Measurements from ENCODE around the gene SPIRE1.

DNA sequence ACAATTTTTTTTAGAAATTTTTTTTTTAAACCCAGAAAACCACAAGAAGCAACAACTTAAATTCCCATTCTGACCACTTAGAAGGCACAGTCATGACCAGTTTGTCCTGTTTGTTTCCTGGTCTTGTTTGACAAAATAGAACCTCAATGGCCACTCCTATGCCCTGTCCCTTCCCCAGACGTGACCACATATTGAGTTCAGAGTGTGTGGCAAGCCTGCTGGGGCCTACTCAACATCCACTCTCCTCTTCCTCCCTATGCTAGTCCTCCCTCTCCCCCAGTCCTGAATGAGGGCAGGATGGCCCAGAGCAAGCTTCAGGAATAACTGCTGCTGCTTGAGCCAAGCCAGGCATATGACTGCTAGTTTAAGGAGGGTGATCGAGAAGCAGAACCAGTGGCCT lies 160.6 kb downstream of the SPIRE1 start:
- TF ChIP-seq ZFP30 (CRISPR knock-in tag; IDR thresholded peaks at IDR 0.05): no peak
- TF ChIP-seq CSDC2 (CRISPR knock-in tag; IDR thresholded peaks at IDR 0.05): no peak
- TF ChIP-seq PPARA (CRISPR knock-in tag; IDR thresholded peaks at IDR 0.05; ENCODE audit: borderline replicate concordance): no peak
- TF ChIP-seq ZC3H10 (CRISPR knock-in tag; IDR thresholded peaks at IDR 0.05): no peak
- TF ChIP-seq, protein P1, sequence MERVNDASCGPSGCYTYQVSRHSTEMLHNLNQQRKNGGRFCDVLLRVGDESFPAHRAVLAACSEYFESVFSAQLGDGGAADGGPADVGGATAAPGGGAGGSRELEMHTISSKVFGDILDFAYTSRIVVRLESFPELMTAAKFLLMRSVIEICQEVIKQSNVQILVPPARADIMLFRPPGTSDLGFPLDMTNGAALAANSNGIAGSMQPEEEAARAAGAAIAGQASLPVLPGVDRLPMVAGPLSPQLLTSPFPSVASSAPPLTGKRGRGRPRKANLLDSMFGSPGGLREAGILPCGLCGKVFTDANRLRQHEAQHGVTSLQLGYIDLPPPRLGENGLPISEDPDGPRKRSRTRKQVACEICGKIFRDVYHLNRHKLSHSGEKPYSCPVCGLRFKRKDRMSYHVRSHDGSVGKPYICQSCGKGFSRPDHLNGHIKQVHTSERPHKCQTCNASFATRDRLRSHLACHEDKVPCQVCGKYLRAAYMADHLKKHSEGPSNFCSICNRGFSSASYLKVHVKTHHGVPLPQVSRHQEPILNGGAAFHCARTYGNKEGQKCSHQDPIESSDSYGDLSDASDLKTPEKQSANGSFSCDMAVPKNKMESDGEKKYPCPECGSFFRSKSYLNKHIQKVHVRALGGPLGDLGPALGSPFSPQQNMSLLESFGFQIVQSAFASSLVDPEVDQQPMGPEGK (CRISPR knock-in tag; IDR thresholded peaks at IDR 0.05; ENCODE audit: borderline replicate concordance): no peak
- no peak for TF ChIP-seq ESRRG (CRISPR knock-in tag; IDR thresholded peaks at IDR 0.05)
- TF ChIP-seq ISL1 (CRISPR knock-in tag; IDR thresholded peaks at IDR 0.05): no peak
- TF ChIP-seq, protein P2, sequence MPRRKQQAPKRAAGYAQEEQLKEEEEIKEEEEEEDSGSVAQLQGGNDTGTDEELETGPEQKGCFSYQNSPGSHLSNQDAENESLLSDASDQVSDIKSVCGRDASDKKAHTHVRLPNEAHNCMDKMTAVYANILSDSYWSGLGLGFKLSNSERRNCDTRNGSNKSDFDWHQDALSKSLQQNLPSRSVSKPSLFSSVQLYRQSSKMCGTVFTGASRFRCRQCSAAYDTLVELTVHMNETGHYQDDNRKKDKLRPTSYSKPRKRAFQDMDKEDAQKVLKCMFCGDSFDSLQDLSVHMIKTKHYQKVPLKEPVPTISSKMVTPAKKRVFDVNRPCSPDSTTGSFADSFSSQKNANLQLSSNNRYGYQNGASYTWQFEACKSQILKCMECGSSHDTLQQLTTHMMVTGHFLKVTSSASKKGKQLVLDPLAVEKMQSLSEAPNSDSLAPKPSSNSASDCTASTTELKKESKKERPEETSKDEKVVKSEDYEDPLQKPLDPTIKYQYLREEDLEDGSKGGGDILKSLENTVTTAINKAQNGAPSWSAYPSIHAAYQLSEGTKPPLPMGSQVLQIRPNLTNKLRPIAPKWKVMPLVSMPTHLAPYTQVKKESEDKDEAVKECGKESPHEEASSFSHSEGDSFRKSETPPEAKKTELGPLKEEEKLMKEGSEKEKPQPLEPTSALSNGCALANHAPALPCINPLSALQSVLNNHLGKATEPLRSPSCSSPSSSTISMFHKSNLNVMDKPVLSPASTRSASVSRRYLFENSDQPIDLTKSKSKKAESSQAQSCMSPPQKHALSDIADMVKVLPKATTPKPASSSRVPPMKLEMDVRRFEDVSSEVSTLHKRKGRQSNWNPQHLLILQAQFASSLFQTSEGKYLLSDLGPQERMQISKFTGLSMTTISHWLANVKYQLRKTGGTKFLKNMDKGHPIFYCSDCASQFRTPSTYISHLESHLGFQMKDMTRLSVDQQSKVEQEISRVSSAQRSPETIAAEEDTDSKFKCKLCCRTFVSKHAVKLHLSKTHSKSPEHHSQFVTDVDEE (CRISPR knock-in tag; IDR thresholded peaks at IDR 0.05): no peak
- TF ChIP-seq ARNTL (CRISPR knock-in tag; IDR thresholded peaks at IDR 0.05; ENCODE audit: borderline replicate concordance, low read depth): no peak
- TF ChIP-seq RARB (CRISPR knock-in tag; IDR thresholded peaks at IDR 0.05): no peak
- TF ChIP-seq, protein P3, sequence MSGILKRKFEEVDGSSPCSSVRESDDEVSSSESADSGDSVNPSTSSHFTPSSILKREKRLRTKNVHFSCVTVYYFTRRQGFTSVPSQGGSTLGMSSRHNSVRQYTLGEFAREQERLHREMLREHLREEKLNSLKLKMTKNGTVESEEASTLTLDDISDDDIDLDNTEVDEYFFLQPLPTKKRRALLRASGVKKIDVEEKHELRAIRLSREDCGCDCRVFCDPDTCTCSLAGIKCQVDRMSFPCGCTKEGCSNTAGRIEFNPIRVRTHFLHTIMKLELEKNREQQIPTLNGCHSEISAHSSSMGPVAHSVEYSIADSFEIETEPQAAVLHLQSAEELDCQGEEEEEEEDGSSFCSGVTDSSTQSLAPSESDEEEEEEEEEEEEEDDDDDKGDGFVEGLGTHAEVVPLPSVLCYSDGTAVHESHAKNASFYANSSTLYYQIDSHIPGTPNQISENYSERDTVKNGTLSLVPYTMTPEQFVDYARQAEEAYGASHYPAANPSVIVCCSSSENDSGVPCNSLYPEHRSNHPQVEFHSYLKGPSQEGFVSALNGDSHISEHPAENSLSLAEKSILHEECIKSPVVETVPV (CRISPR knock-in tag; IDR thresholded peaks at IDR 0.05): no peak
- TF ChIP-seq, protein P4, sequence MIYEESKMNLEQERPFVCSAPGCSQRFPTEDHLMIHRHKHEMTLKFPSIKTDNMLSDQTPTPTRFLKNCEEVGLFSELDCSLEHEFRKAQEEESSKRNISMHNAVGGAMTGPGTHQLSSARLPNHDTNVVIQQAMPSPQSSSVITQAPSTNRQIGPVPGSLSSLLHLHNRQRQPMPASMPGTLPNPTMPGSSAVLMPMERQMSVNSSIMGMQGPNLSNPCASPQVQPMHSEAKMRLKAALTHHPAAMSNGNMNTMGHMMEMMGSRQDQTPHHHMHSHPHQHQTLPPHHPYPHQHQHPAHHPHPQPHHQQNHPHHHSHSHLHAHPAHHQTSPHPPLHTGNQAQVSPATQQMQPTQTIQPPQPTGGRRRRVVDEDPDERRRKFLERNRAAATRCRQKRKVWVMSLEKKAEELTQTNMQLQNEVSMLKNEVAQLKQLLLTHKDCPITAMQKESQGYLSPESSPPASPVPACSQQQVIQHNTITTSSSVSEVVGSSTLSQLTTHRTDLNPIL (CRISPR knock-in tag; IDR thresholded peaks at IDR 0.05; ENCODE audit: low read depth): no peak
